Neural progenitor cell (in vitro differentiated cells): Measurements from ENCODE around the gene NFE2L2.

Source experiments
- CTCF ChIP-seq: fragments of 200-600 bp; sonication (generic); IDR thresholded peaks from 2 replicates; pipeline ENCODE4 v1.5.1; 2017; ENCODE audit warnings: antibody characterized with exemption, mild to moderate bottlenecking
- EZH2 ChIP-seq: fragments of 200-600 bp; sonication (generic); IDR thresholded peaks from 2 replicates; pipeline ENCODE4 v1.6.1; 2017; ENCODE audit warnings: antibody characterized with exemption, mild to moderate bottlenecking, moderate library complexity
- EZH2phosphoT487 ChIP-seq: fragments of 200-600 bp; sonication (generic); IDR thresholded peaks from 2 replicates; pipeline ENCODE4 v1.6.1; 2017; ENCODE audit warnings: antibody characterized with exemption

- TF ChIP-seq CTCF (no peak), EZH2 (no peak), EZH2phosphoT487 (no peak)
Observed at GRCh38 chr2:177282181-177282641, 17.7 kb upstream of the NFE2L2 start.
